ENCODE data around the gene FAM219A.
"Not testable (repeated sequence)": the region's sequence is repeated elsewhere in the genome, so short reads cannot be mapped to it uniquely, and the experiment has no call there.

FAM219A gene

GRCh38 chr9:34443976-34444375 lies 14.4 kb downstream of the FAM219A start:
- DNase-seq (ENCODE audit: low read depth, low spot score): no peak

GRCh38 chr9:34443533-34443932 lies 14.8 kb downstream of the FAM219A start:
- DNase-seq (ENCODE audit: low read depth, low spot score): peak; percentile 33

- DNase-seq (ENCODE audit: low read depth, low spot score): no peak
These were observed 15.6 kb downstream of the FAM219A start for GRCh38 chr9:34442770-34443169.

GRCh38 chr9:34440017-34440416 lies 18.4 kb downstream of the FAM219A start:
- DNase-seq (ENCODE audit: low read depth, low spot score): no peak

- DNase-seq (ENCODE audit: low read depth, low spot score): not testable (repeated sequence)
These were observed 19.9 kb downstream of the FAM219A start for GRCh38 chr9:34438465-34438864.

- not testable (repeated sequence) for DNase-seq (ENCODE audit: low read depth, low spot score)
These were observed 20.5 kb downstream of the FAM219A start for GRCh38 chr9:34437926-34438307.

- peak; percentile 76 for DNase-seq (ENCODE audit: low read depth, low spot score)
These were observed 21.1 kb downstream of the FAM219A start for GRCh38 chr9:34437006-34437925.

GRCh38 chr9:34431667-34432066 lies 26.7 kb downstream of the FAM219A start:
- DNase-seq (ENCODE audit: low read depth, low spot score): no peak

- peak; percentile 62 for DNase-seq (ENCODE audit: low read depth, low spot score)
These were observed 27.4 kb downstream of the FAM219A start for GRCh38 chr9:34430843-34431437.

- no peak for DNase-seq (ENCODE audit: low read depth, low spot score)
These were observed 29.9 kb downstream of the FAM219A start for GRCh38 chr9:34428325-34428958.

- no peak for DNase-seq (ENCODE audit: low read depth, low spot score)
These were observed 31.9 kb downstream of the FAM219A start for GRCh38 chr9:34426347-34427074.

- no peak for DNase-seq (ENCODE audit: low read depth, low spot score)
These were observed 38.5 kb downstream of the FAM219A start for GRCh38 chr9:34419716-34420504.

GRCh38 chr9:34417734-34418133 lies 40.6 kb downstream of the FAM219A start:
- no peak for DNase-seq (ENCODE audit: low read depth, low spot score)

GRCh38 chr9:34413231-34413852 lies 45.0 kb downstream of the FAM219A start:
- DNase-seq (ENCODE audit: low read depth, low spot score): peak; percentile 66

- no peak for DNase-seq (ENCODE audit: low read depth, low spot score)
These were observed 46.0 kb downstream of the FAM219A start for GRCh38 chr9:34412336-34412735.

GRCh38 chr9:34409154-34409553 lies 49.2 kb downstream of the FAM219A start:
- DNase-seq (ENCODE audit: low read depth, low spot score): no peak

GRCh38 chr9:34408173-34408572 lies 50.2 kb downstream of the FAM219A start:
- no peak for DNase-seq (ENCODE audit: low read depth, low spot score)

GRCh38 chr9:34406219-34406618 lies 52.2 kb downstream of the FAM219A start:
- DNase-seq (ENCODE audit: low read depth, low spot score): no peak

GRCh38 chr9:34405719-34406118 lies 52.7 kb downstream of the FAM219A start:
- no peak for DNase-seq (ENCODE audit: low read depth, low spot score)

- DNase-seq (ENCODE audit: low read depth, low spot score): peak; percentile 78
These were observed 54.6 kb downstream of the FAM219A start for GRCh38 chr9:34403554-34404380.
